Measurements from ENCODE around the gene PREB.
"Not testable (repeated sequence)": the region's sequence is repeated elsewhere in the genome, so short reads cannot be mapped to it uniquely, and the experiment has no call there.

PREB gene

DNA sequence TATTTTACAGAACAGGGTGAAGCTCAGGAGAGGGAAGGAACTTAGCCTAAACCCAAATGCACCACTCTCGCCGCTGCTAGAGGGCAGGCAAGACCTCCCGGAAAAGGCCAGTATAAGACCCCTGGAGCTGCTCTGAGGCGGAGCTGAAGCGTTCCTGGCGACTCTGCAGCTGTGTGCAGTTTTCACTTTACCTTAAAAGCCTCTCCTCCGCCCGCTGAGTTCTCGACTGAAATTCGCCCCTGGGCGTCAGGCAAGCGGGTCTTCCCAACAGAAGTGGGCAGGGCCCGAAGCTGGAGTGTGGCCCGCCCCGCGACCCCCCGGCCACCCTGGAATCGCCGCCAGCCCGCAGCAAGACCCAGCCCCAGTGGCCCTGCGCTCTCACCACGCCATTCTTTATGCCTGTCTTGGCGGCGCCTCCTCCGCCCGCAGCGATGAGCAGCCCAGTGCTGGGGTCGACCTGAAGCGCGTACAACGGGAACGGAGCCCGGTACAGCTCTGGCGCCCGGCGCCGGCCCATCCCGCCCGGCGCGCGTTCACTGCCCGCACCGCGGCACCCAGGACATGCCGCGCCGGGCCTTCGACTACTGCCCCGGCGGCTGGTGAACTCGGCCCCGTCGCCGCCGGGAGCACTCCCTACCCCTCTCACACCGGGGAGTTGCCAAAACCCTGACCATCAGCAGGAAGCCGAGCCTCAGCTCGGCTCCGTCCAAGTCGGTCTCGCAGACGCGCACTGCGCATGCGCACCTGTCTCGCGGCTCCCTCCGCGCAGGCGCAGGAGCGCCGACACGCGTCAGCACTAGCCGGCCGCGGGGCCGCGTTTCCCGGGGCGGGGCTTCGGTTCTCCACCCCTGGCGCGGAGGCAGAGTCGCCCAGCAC, at the start of gene PREB:
PREB (minus strand) TSS at position 732 of the 876 bp plus-strand sequence; CDS start at position 517, 215 bp downstream.
- peak; percentile 95 to 98 for DNase-seq (ENCODE audit: low read depth in 2 of 2)

DNA sequence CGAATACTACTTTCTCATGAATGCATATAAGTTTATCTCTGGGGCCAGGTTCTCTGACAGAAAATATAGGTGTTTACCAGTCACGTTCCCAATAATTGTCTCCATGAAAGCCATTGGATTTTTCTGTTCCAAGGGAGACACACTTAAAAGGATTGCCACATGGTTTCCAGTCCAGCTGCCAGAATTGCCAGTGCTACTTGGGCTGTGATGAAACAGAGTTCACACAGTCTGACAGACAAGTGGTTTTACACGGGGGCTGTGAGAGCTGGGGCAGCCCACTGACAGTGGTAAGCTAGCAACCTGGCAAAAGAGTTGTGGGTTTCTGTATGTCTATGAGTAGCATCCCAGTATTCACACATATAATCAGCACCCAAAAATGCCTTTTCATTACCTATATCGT, 49.7 kb upstream of the PREB start:
- DNase-seq (ENCODE audit: low read depth in 2 of 2), result no peak

- DNase-seq (ENCODE audit: low read depth in 2 of 2), result no peak
Observed at GRCh38 chr2:27182346-27182745, 47.9 kb upstream of the PREB start.

DNA sequence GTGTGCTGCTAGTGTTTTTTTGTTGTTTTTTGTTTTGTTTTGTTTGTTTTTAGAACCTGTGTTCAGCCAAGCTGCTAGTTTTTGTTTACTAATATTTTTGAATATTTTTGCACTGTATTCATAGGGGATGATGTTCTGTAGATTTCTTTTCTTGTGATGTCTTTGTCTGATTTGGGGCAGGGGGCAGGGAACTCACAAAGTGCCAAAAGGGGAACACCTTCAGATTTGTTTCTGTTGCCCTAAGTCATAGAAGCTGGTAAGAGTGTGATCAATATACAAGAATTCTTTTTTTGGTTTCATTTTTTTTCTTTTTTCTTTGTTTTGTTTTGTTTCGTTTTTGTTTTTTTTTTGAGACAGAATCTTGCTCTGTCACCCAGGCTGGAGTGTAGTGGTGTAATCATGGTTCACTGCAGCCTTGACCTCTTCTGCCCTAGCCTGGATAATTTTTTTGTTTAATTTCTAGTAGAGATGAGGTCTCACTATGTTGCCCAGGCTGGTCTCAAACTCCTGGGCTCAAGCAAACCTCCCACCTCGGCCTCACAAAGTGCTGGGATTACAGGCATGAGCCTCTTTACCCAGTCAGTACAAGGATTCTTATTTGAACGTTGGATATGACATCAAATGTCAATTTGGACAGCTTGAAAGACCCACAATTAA, 45.0 kb upstream of the PREB start:
- DNase-seq (ENCODE audit: low read depth in 2 of 2), result no peak

GRCh38 chr2:27178469-27178868, 44.0 kb upstream of the PREB start:
- no peak for DNase-seq (ENCODE audit: low read depth in 2 of 2)

GRCh38 chr2:27177441-27178351, 43.3 kb upstream of the PREB start:
- no peak for DNase-seq (ENCODE audit: low read depth in 2 of 2)

DNA sequence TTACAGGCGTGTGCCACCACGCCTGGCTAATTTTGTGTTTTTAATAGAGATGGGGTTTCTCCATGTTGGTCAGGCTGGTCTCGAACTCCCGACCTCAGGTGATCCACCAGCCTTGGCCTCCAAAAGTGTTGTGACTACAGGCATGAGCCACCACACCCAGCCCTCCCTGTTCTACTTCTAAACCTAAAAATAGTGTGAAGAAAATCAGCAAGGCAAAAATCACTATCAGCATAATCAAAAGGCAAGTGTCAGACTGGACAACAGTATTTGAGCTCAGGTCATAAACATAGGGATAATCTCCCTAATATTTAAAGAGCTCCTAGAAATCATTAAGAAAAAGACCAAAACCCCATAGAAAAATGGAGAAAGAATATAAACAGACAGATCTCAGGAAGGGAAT, 41.3 kb upstream of the PREB start:
- not testable (repeated sequence) for DNase-seq (ENCODE audit: low read depth in 2 of 2)

DNA sequence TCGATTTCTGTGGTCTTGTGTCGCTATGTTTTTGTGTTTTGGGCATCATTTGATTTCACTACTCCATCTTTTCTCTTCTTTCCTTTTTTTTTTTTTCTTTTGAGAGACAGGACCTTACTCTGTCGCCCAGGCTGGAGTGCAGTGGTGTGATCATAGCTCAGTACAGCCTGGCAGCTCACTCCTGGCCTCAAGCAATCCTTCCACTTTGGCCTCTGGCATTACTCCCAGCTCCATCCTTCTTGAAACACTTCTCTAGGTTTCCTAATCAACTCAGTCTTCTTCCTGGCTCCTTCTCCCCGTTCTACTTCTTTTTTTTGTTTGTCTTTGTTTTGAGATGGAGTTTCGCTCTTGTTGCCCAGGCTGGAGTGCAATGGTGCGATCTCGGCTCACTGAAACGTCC, 40.9 kb upstream of the PREB start:
- DNase-seq (ENCODE audit: low read depth in 2 of 2), result no peak

- DNase-seq (ENCODE audit: low read depth in 2 of 2), result no peak
Observed at GRCh38 chr2:27174638-27175037, 40.2 kb upstream of the PREB start.

DNA sequence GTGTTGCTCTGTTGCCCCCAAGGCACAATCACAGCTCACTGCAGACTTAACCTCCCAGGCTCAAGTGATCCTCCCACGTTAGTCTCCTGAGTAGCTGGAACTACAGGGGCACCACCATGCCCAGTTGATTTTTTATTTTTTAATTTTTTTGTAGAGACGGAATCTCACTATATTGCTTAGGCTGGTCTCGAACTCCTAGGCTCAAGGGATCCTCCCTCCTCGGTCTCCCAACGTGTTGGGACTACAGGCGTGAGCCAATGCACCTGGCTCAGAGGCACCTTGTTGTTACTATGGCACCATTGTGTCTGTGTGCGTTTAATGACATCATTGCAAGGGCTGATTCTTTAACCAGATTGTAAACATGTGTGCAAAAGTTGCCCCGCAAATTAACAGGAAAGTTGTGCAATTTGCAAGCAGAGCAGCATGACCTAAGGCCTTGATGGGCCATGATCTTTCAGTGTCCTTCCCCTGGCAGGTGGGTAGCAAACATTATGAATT, 37.0 kb upstream of the PREB start:
- DNase-seq (ENCODE audit: low read depth in 2 of 2), result no peak

- no peak for DNase-seq (ENCODE audit: low read depth in 2 of 2)
Observed at GRCh38 chr2:27170581-27171337, 36.3 kb upstream of the PREB start.

- no peak for DNase-seq (ENCODE audit: low read depth in 2 of 2)
Observed at GRCh38 chr2:27164960-27165763, 30.7 kb upstream of the PREB start.

DNA sequence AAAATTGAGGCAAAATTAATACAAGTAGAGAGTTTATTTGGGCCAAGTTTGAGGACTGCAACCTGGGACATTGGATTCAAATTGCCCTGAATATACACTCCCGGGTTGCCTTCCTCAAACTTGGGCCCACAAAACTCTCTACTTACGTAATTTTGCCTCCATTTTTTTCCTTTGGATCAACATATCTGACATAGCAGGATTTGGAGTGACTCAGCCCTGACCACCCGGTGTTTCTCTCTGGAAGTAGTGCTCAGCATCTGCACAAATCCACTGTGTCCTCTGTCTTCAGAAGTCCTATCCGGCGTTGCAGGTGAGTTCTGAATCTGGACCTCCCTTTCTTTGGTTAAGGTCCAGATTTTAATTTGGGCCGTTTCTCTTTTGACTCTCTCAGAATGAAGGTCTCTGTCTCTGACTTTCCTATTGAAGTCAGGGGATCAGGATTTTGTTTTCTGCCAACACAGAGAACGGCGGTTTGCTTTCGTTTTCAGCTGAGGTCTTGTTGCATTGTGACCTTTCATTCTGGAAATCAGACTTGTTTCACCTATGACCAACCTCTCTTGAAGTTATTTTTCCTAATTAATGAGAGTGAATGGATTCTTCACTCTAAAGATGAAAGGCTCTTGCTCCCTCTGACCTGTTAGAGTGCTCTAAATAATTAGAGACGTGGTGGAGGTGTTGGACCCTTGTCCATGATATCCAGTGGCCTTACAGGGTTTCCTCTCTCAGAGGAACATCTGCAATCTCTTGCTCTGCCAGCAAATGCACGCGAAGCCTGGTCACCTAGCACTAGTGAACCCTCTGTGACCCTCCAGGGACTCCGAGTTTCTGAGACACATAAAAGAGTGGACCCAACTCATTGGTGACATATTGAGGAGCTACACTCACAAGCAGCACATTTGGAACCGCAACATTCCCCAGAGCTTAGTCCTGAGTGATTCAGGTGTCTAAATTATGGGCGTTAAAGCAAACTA, 28.0 kb upstream of the PREB start:
- no peak for DNase-seq (ENCODE audit: low read depth in 2 of 2)

DNA sequence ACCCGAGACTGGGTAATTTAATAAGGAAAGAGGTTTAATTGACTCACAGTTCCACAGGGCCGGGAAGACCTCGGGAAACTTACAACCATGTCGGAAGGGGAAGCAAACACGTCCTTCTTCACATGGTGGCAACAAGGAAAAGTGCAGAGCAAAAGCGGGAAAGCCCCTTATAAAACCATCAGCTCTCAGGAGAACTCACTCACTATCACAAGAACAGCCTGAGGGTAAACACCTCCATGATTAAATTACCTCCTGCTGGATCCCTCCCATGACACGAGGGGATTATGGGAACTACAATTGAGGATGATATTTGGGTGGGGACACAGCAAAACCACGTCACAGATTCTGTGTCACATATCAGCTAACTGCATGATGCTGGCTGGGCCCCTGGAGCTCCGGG, 25.8 kb upstream of the PREB start:
- DNase-seq (ENCODE audit: low read depth in 2 of 2), result no peak

GRCh38 chr2:27159271-27159670, 24.8 kb upstream of the PREB start:
- DNase-seq (ENCODE audit: low read depth in 2 of 2), result no peak

DNA sequence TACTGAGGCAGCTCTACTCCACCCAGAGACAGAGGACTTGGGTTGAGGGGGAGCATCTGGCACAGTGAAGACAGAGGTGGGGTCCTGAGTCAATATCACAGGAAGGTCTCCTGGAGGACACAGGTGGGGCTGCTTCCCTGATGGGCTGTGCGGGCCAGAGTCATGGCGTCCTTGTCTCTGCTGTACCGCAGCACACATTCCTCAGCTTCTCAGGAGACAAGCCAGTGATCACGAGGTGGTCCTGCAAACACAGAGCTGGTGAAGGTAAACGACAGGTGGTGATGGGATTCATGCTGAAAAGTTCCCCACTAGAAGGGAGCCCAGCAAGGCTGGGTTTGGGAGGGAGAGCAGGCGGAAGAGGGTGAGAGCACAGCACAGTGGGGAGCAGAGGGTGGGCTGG, 24.0 kb upstream of the PREB start:
- DNase-seq (ENCODE audit: low read depth in 2 of 2), result no peak

GRCh38 chr2:27155069-27155520, 20.7 kb upstream of the PREB start:
- no peak for DNase-seq (ENCODE audit: low read depth in 2 of 2)

- DNase-seq (ENCODE audit: low read depth in 2 of 2), result no peak
Observed at GRCh38 chr2:27154488-27154887, 20.1 kb upstream of the PREB start.

Data from stimulated activated CD8-positive, alpha-beta memory T cell treated with anti-CD3 and anti-CD28 coated beads, Interleukin-15, amount 100 ng/mL, for 4 hours (primary cell).